A549 (cell line): ENCODE data around the gene CALML3.

ENCODE experiments used
- JUNB ChIP-seq: fragments of >200 bp; sonication (Bioruptor Twin); formaldehyde crosslinking; IDR thresholded peaks from 2 replicates; pipeline ENCODE4 v1.6.1; 2016
- PHF8 ChIP-seq: fragments of 200-600 bp; sonication (generic); IDR thresholded peaks from 2 replicates; pipeline ENCODE4 v1.6.1; 2016; ENCODE audit warnings: low read depth, mild to moderate bottlenecking, antibody characterized with exemption, moderate library complexity, borderline replicate concordance
- RAD21 ChIP-seq, 2 experiments: fragments of >200 bp in 1 of 2; sonication (Bioruptor Twin) in 1 of 2; formaldehyde crosslinking in 1 of 2; IDR thresholded peaks in 1 of 2; conservative IDR thresholded peaks in 1 of 2; 2 replicates in 1 of 2; 3 replicates in 1 of 2; pipeline ENCODE4 v1.6.1; 2012 to 2018; ENCODE audit warnings: inconsistent platforms in 1 of 2
- REST ChIP-seq: fragments of 200-600 bp; sonication (generic); IDR thresholded peaks from 2 replicates; pipeline ENCODE4 v1.6.1; 2016; ENCODE audit warnings: antibody characterized with exemption, mild to moderate bottlenecking, moderate library complexity
- SREBF2 ChIP-seq: fragments of 450-650 bp; IDR thresholded peaks from 2 replicates; pipeline ENCODE4 v1.6.1; 2014; ENCODE audit warnings: mild to moderate bottlenecking, moderate library complexity
- TF ChIP-seq, protein P1 (sequence below): fragments of >200 bp; sonication (Bioruptor Twin); formaldehyde crosslinking; IDR thresholded peaks from 3 replicates; pipeline ENCODE4 v1.5.1; 2016

GRCh38 chr10:5496261-5497250, 28.2 kb upstream of the CALML3 start:
- TF ChIP-seq, protein P1, sequence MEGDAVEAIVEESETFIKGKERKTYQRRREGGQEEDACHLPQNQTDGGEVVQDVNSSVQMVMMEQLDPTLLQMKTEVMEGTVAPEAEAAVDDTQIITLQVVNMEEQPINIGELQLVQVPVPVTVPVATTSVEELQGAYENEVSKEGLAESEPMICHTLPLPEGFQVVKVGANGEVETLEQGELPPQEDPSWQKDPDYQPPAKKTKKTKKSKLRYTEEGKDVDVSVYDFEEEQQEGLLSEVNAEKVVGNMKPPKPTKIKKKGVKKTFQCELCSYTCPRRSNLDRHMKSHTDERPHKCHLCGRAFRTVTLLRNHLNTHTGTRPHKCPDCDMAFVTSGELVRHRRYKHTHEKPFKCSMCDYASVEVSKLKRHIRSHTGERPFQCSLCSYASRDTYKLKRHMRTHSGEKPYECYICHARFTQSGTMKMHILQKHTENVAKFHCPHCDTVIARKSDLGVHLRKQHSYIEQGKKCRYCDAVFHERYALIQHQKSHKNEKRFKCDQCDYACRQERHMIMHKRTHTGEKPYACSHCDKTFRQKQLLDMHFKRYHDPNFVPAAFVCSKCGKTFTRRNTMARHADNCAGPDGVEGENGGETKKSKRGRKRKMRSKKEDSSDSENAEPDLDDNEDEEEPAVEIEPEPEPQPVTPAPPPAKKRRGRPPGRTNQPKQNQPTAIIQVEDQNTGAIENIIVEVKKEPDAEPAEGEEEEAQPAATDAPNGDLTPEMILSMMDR: no peak
- no peak for TF ChIP-seq REST
- TF ChIP-seq JUNB: no peak
- TF ChIP-seq PHF8: no peak
- no peak for TF ChIP-seq SREBF2
- no peak for TF ChIP-seq RAD21 (conservative IDR thresholded peaks at IDR 0.05 in 1 of 2, IDR thresholded peaks at IDR 0.05 in 1 of 2)
